Testis (tissue), 3 donors: ENCODE data around the gene BTN3A1. TPM values are rescaled to one million over a fixed set of nuclear protein-coding genes. Genes with fewer than 3 reads are reported as not detected.

ENCODE experiments used
- DNase-seq: peaks from one replicate; pipeline ENCODE4 v3.0.0-alpha.2; 2019
- H3K27ac ChIP-seq, 2 donors: fragments of 200-600 bp; sonication (generic); one replicate each; pipeline ENCODE4 v1.5.1; 2019
- H3K27me3 ChIP-seq: fragments of 200-600 bp; sonication (generic); one replicate; pipeline ENCODE4 v1.5.1; 2019
- H3K36me3 ChIP-seq: fragments of 200-600 bp; sonication (generic); one replicate; pipeline ENCODE4 v1.5.1; 2017; ENCODE audit warnings: low read depth; ENCODE audit errors: missing control alignments
- H3K4me1 ChIP-seq: fragments of 200-600 bp; sonication (generic); one replicate; pipeline ENCODE4 v1.5.1; 2019
- H3K4me3 ChIP-seq, 2 donors: fragments of 200-600 bp; sonication (generic); one replicate each; pipeline ENCODE4 v1.5.1; 2017 to 2019
- H3K9me3 ChIP-seq: fragments of 200-600 bp; sonication (generic); one replicate; pipeline ENCODE4 v1.5.1; 2017
- POLR2A ChIP-seq: fragments of 450-650 bp; IDR thresholded peaks from one replicate; pipeline ENCODE4 v1.6.1; 2017; ENCODE audit warnings: antibody characterized with exemption, mild to moderate bottlenecking, moderate library complexity
- WGBS, 2 donors: methylation state at CpG; one replicate each; pipeline ENCODE4 v1.1.5; 2018; 5-methylcytosine and 5-hydroxymethylcytosine counted together
- intact Hi-C: fragments of 100-400 bp; cut with DNase I; formaldehyde crosslinking; loops from one replicate; pipeline ENCODE4 v1.15.1; 2023; ENCODE audit warnings: low total_unique reads
- polyA plus RNA-seq: library from polyadenylated mRNA; stranded (reverse); fragments of 350-450 nt; fragmentation: Illumina TruSeq; extraction: RNeasy Lipid Tissue Mini Kit (QIAGEN cat#74804); gene quantifications from one replicate; pipeline ENCODE4 v1.2.3, GENCODE V29; 2014; ENCODE audit warnings: low read depth, low replicate concordance; ENCODE audit not compliant: insufficient read depth
- total RNA-seq, 2 donors: library from RNA; depleted of rRNA; stranded (reverse); fragments of >200 nt; gene quantifications; one replicate each; pipeline ENCODE4 v1.2.3, GENCODE V29; 2016
- TF ChIP-seq, protein P1 (sequence below), 3 experiments: fragments of 450-650 bp in 2 of 3; fragments of 200-600 bp in 1 of 3; sonication (generic) in 1 of 3; IDR thresholded peaks; one replicate each; pipeline ENCODE4 v1.5.1; 2016 to 2019; ENCODE audit warnings: antibody characterized with exemption in 3 of 3, mild to moderate bottlenecking in 2 of 3, moderate library complexity in 1 of 3

BTN3A1 gene
- total and polyA plus RNA-seq, 3 donors from 2014 or later: 10.6 to 15.9 (median 14.7) TPM

DNA sequence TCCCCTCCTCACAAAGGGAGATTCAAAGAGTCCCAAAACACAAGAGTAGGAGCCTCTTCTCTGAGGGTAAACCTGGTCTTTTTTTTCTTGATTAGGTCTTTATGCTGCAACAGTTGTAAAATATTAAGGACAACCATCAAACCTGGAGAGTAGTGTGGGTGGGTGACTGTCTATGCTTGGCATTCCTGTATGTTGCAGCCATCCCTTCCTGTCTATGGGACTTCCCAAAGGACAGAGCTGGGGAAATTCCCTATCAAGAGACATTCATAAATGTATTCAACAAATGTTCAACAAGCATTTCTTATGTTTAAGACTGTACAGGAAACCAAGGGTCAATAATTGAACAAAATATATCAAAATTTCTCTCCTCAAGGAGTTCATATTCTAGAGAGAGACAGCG, 13.6 kb upstream of the BTN3A1 start:
- Histone ChIP-seq H3K27ac (no peak overlapping the region), H3K4me1 (peaks cover 7% of the 10 kb centered on the region), H3K27me3 (no peaks in the 10 kb centered on the region), H3K4me3 (no peak overlapping the region), H3K9me3 (no peaks in the 10 kb centered on the region), H3K36me3 (no peaks in the 10 kb centered on the region)
- TF ChIP-seq, protein P1, sequence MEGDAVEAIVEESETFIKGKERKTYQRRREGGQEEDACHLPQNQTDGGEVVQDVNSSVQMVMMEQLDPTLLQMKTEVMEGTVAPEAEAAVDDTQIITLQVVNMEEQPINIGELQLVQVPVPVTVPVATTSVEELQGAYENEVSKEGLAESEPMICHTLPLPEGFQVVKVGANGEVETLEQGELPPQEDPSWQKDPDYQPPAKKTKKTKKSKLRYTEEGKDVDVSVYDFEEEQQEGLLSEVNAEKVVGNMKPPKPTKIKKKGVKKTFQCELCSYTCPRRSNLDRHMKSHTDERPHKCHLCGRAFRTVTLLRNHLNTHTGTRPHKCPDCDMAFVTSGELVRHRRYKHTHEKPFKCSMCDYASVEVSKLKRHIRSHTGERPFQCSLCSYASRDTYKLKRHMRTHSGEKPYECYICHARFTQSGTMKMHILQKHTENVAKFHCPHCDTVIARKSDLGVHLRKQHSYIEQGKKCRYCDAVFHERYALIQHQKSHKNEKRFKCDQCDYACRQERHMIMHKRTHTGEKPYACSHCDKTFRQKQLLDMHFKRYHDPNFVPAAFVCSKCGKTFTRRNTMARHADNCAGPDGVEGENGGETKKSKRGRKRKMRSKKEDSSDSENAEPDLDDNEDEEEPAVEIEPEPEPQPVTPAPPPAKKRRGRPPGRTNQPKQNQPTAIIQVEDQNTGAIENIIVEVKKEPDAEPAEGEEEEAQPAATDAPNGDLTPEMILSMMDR (IDR thresholded peaks at IDR 0.05): no peak
- no peak for TF ChIP-seq POLR2A
- 100% methylated on average over 1 of the region's 1 CpG for WGBS, 2 donors
- no peak for DNase-seq
- intact Hi-C loops: no loop called here

DNA sequence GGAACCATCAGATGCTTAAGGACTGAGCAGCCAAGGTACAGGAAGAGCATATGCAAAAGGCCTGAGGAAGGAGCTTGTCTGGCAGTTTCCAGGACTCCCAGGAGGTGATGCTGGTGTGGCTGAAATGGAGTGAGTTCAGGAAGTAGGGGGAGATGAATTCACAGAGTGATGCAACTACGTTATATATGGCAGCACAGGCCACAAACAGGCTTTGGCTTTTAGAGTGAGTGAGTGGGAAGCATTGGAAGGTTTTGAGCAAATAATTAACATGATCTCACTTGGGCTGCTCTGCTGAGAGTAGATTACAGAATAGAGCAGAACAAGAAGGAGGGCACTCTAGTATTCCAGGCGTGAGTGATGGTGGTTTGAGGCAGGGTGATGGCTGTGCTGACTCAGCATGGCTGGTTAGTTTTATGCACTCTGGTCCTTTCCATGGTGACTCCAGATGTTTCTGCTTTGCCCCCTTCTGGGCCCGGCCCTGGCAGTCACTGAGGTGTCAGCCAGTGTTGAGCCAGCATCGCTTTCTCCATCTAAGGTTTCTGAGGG, 12.7 kb upstream of the BTN3A1 start:
- WGBS, 2 donors: 92 to 94% methylated on average over 4 of the region's 4 CpGs

DNA sequence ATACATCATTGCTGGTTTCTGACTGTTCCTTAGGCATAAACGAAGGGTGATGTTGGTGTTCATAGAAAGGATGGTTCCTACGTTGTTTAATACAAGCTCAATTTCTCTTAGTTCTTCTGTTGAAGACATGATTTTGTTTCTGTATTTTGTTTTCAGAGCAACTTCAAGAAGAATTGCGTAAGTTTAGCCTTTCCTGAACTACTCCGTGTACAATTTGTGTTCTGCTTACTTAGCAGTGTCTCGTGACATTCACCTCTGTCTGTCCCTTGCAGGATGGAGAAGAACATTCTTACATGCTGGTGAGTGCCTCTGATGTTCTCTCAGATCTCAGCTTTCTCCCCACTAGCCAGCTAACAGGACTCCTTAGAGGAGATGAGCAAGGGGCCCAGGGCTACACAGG, 11.5 kb upstream of the BTN3A1 start:
- Histone ChIP-seq H3K27me3 (no peaks in the 10 kb centered on the region), H3K4me3 (no peak overlapping the region), H3K4me1 (peaks cover 6% of the 10 kb centered on the region), H3K27ac (no peak overlapping the region), H3K36me3 (no peaks in the 10 kb centered on the region), H3K9me3 (no peaks in the 10 kb centered on the region)
- no peak for DNase-seq
- intact Hi-C loops: no loop called here
- WGBS, 2 donors: 81 to 82% methylated on average over 5 of the region's 5 CpGs
- no peak for TF ChIP-seq POLR2A
- TF ChIP-seq, protein P1 (IDR thresholded peaks at IDR 0.05): no peak

More for the DNA sequence above, 12.7 kb upstream of the BTN3A1 start:
- Histone ChIP-seq H3K27ac (no peak overlapping the region), H3K4me1 (peaks cover 5% of the 10 kb centered on the region), H3K4me3 (no peak overlapping the region), H3K36me3 (no peaks in the 10 kb centered on the region), H3K27me3 (no peaks in the 10 kb centered on the region), H3K9me3 (no peaks in the 10 kb centered on the region)
- intact Hi-C loops: no loop called here
- no peak for TF ChIP-seq POLR2A
- TF ChIP-seq, protein P1 (IDR thresholded peaks at IDR 0.05): no peak
- DNase-seq: no peak

DNA sequence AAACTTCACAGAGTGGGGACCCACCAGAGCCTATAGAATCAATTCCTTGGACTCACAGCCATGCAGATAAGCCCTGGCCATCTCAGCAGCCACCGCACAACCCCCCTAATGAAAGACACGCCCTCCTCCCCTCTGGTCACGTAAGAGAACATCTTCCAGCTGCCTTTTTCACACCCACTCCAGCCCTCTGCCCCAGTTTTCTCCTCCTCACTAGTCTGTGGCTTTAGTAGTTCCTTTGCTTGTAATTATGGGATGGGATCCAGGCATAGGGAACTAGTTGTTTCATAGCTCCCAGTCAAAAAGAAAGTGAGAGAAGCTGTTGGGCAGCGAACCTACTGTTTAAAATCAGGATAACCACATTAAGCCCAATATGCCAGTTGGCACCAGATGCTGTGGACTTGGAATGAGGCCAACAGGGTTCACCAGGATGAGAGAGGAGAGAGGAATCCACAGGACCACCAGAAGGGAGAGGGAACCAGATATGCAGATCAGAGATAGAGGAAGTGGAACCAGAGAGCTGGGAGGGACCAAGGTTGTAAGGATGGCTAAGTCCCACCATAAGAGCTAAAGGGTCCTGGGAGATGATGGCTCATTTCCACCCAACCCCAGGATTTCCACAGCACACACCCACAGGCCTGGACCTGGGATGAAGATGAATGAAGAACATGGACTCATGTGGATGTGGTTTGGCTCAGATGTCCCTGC, 9.0 kb upstream of the BTN3A1 start:
- Histone ChIP-seq H3K27me3 (no peaks in the 10 kb centered on the region), H3K27ac (no peak overlapping the region), H3K36me3 (no peaks in the 10 kb centered on the region), H3K9me3 (no peaks in the 10 kb centered on the region), H3K4me3 (no peak overlapping the region), H3K4me1 (peaks cover 6% of the 10 kb centered on the region)
- no peak for TF ChIP-seq POLR2A
- TF ChIP-seq, protein P1 (IDR thresholded peaks at IDR 0.05): no peak
- intact Hi-C loops: no loop called here
- DNase-seq: no peak
- 51 to 68% methylated on average over 4 of the region's 4 CpGs for WGBS, 2 donors

DNA sequence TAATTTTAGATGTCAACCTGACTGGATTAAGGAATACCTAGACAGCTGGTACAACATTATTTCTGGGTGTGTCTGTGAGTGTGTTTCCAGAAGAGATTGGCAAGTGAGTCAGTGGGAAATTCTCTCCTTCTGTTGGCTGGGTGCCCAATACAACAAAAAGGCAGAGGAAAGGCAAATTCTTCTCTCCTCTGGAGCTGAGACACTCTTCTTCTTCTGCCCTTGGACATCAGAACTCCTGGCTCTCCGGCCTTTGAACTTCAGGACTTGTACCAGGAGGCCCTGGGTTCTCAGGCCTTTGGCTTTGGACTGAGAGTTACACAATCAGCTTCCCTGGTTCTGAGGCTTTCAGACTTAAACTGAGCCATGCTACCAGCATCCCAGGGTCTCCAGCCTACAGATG, 7.8 kb upstream of the BTN3A1 start:
- Histone ChIP-seq H3K9me3 (no peaks in the 10 kb centered on the region), H3K27ac (no peak overlapping the region), H3K4me3 (no peak overlapping the region), H3K27me3 (no peaks in the 10 kb centered on the region), H3K4me1 (peaks cover 6% of the 10 kb centered on the region), H3K36me3 (no peaks in the 10 kb centered on the region)
- intact Hi-C loops: no loop called here
- TF ChIP-seq, protein P1 (IDR thresholded peaks at IDR 0.05): no peak
- TF ChIP-seq POLR2A: no peak
- WGBS, 2 donors: 86 to 90% methylated on average over 1 of the region's 1 CpG
- no peak for DNase-seq
